ENCODE measurements around the gene PCGF3.

Gene PCGF3

GRCh38 chr4:781493-782216, 76.0 kb downstream of the PCGF3 start:
- no peaks in the 10 kb centered on the region for H3K9me3 ChIP-seq (ENCODE audit: control insufficient read depth, low read depth, low read length)
- peak overlapping the region; percentile 89 for H3K4me3 ChIP-seq (ENCODE audit: low read length)
- H3K36me3 ChIP-seq (ENCODE audit: control insufficient read depth, low read depth, low read length), result peaks cover 5% of the 10 kb centered on the region
- peak overlapping the region; percentile 91 for H3K9ac ChIP-seq (ENCODE audit: low read length)
- H3K4me1 ChIP-seq (ENCODE audit: control insufficient read depth, low read depth, low read length), result peaks cover 23% of the 10 kb centered on the region
- peaks cover 45% of the 10 kb centered on the region for H3K27me3 ChIP-seq (ENCODE audit: control insufficient read depth, insufficient read depth, low read length)
- no peak overlapping the region for H3K27ac ChIP-seq (ENCODE audit: low read length)

GRCh38 chr4:784401-785331, 79.0 kb downstream of the PCGF3 start:
- Histone ChIP-seq H3K27ac (ENCODE audit: low read length) (no peak overlapping the region), H3K27me3 (ENCODE audit: control insufficient read depth, insufficient read depth, low read length) (peaks cover 72% of the 10 kb centered on the region), H3K9ac (ENCODE audit: low read length) (no peak overlapping the region), H3K9me3 (ENCODE audit: control insufficient read depth, low read depth, low read length) (no peaks in the 10 kb centered on the region), H3K4me1 (ENCODE audit: control insufficient read depth, low read depth, low read length) (peaks cover 23% of the 10 kb centered on the region), H3K36me3 (ENCODE audit: control insufficient read depth, low read depth, low read length) (no peaks in the 10 kb centered on the region), H3K4me3 (ENCODE audit: low read length) (peak overlapping the region; percentile 27)

- peaks cover 72% of the 10 kb centered on the region for H3K27me3 ChIP-seq (ENCODE audit: control insufficient read depth, insufficient read depth, low read length)
- peaks cover 20% of the 10 kb centered on the region for H3K4me1 ChIP-seq (ENCODE audit: control insufficient read depth, low read depth, low read length)
- H3K9me3 ChIP-seq (ENCODE audit: control insufficient read depth, low read depth, low read length), result no peaks in the 10 kb centered on the region
- H3K9ac ChIP-seq (ENCODE audit: low read length), result no peak overlapping the region
- no peaks in the 10 kb centered on the region for H3K36me3 ChIP-seq (ENCODE audit: control insufficient read depth, low read depth, low read length)
- no peak overlapping the region for H3K27ac ChIP-seq (ENCODE audit: low read length)
- peak overlapping the region; percentile 27 for H3K4me3 ChIP-seq (ENCODE audit: low read length)
Measured at GRCh38 chr4:785332-786073, 79.9 kb downstream of the PCGF3 start.

- Histone ChIP-seq H3K4me3 (ENCODE audit: low read length) (no peak overlapping the region), H3K9ac (ENCODE audit: low read length) (no peak overlapping the region), H3K27me3 (ENCODE audit: control insufficient read depth, insufficient read depth, low read length) (peaks cover 72% of the 10 kb centered on the region), H3K9me3 (ENCODE audit: control insufficient read depth, low read depth, low read length) (no peaks in the 10 kb centered on the region), H3K36me3 (ENCODE audit: control insufficient read depth, low read depth, low read length) (no peaks in the 10 kb centered on the region), H3K4me1 (ENCODE audit: control insufficient read depth, low read depth, low read length) (peaks cover 17% of the 10 kb centered on the region), H3K27ac (ENCODE audit: low read length) (no peak overlapping the region)
Measured at GRCh38 chr4:786074-786741, 80.6 kb downstream of the PCGF3 start.

DNA sequence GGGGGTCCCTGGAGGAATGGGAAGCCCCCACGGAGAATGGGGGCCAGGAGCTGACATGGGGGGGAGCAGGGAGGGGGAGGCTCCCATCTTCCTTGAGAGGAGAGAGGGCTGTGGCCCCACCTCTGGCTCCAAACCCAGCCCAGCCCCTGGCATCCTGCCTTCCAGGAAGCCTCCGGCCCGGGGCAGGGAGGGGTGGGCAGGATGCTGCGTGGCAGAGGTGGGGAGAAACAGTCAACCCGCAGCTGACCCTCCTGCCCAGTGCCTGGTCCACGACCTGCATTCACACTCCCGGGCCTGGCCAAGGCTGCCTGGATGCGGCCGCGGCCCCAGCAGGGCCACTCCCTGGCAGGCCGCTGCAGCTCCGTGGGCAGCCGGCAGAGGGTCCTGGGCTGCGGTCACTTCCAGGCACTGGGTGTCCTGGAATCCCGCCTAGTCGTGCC, 81.2 kb downstream of the PCGF3 start:
- peaks cover 72% of the 10 kb centered on the region for H3K27me3 ChIP-seq (ENCODE audit: control insufficient read depth, insufficient read depth, low read length)
- H3K27ac ChIP-seq (ENCODE audit: low read length), result no peak overlapping the region
- H3K36me3 ChIP-seq (ENCODE audit: control insufficient read depth, low read depth, low read length), result no peaks in the 10 kb centered on the region
- no peak overlapping the region for H3K4me3 ChIP-seq (ENCODE audit: low read length)
- peaks cover 17% of the 10 kb centered on the region for H3K4me1 ChIP-seq (ENCODE audit: control insufficient read depth, low read depth, low read length)
- no peaks in the 10 kb centered on the region for H3K9me3 ChIP-seq (ENCODE audit: control insufficient read depth, low read depth, low read length)
- H3K9ac ChIP-seq (ENCODE audit: low read length), result no peak overlapping the region

DNA sequence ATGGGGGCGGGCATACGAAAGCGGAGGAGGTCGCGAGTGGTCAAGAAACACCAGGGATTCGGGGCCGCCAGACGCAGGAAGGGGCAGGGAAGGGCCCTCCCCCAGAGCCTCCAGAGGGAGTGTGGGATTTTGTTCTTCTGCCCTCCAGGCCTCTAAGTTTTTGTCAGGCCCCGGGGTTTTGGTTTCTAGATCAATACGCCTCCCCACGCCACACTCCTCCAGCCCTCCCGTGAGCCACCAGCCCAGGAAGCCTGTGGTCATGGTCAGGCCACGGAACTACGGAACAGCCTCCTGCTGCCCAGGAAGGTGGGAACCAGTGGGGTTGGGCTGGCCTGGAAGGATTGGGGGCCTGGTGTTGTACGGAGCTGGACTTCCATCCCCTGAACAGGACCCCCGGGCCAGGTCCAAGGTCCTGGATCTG, 81.9 kb downstream of the PCGF3 start:
- no peaks in the 10 kb centered on the region for H3K36me3 ChIP-seq (ENCODE audit: control insufficient read depth, low read depth, low read length)
- H3K27me3 ChIP-seq (ENCODE audit: control insufficient read depth, insufficient read depth, low read length), result peaks cover 69% of the 10 kb centered on the region
- H3K27ac ChIP-seq (ENCODE audit: low read length), result no peak overlapping the region
- no peak overlapping the region for H3K4me3 ChIP-seq (ENCODE audit: low read length)
- H3K4me1 ChIP-seq (ENCODE audit: control insufficient read depth, low read depth, low read length), result peaks cover 12% of the 10 kb centered on the region
- no peak overlapping the region for H3K9ac ChIP-seq (ENCODE audit: low read length)
- no peaks in the 10 kb centered on the region for H3K9me3 ChIP-seq (ENCODE audit: control insufficient read depth, low read depth, low read length)

DNA sequence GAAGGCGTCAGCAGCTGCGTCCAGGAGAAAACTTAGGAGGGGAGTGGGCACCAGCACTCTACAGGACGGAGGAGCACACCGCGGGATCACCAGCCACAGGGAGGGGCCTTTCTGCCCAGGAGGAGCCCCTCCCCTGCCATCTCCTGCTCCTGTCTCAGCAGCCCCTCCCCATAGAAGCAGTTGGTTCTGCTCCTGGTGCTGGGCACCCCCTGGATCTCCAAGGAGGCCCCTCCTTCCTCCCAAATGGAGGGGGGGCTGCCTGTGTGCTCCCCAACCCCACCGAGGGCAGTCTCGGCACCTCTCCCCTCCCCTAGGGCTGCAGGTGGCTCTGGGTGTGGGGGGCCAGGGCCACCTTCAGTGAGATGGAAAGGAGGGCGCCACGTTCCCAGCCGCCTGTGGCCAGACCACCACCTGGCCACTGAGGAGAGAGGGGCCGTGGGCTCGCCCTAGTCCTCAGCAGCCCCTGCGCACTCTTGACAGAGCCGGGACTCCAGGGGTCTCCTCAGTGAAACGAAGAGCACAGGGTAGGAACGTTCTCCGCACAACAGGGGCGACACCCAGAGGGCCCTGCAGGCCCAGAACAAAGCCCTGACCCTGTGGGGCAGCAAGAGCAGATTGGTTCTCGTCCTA, 82.5 kb downstream of the PCGF3 start:
- Histone ChIP-seq H3K9me3 (ENCODE audit: control insufficient read depth, low read depth, low read length) (no peaks in the 10 kb centered on the region), H3K4me3 (ENCODE audit: low read length) (no peak overlapping the region), H3K27me3 (ENCODE audit: control insufficient read depth, insufficient read depth, low read length) (peaks cover 69% of the 10 kb centered on the region), H3K9ac (ENCODE audit: low read length) (no peak overlapping the region), H3K4me1 (ENCODE audit: control insufficient read depth, low read depth, low read length) (peaks cover 12% of the 10 kb centered on the region), H3K36me3 (ENCODE audit: control insufficient read depth, low read depth, low read length) (no peaks in the 10 kb centered on the region), H3K27ac (ENCODE audit: low read length) (no peak overlapping the region)

GRCh38 chr4:788636-789297, 83.1 kb downstream of the PCGF3 start:
- Histone ChIP-seq H3K4me1 (ENCODE audit: control insufficient read depth, low read depth, low read length) (peaks cover 12% of the 10 kb centered on the region), H3K9me3 (ENCODE audit: control insufficient read depth, low read depth, low read length) (no peaks in the 10 kb centered on the region), H3K27me3 (ENCODE audit: control insufficient read depth, insufficient read depth, low read length) (peaks cover 69% of the 10 kb centered on the region), H3K4me3 (ENCODE audit: low read length) (no peak overlapping the region), H3K9ac (ENCODE audit: low read length) (no peak overlapping the region), H3K27ac (ENCODE audit: low read length) (no peak overlapping the region), H3K36me3 (ENCODE audit: control insufficient read depth, low read depth, low read length) (no peaks in the 10 kb centered on the region)

- H3K36me3 ChIP-seq (ENCODE audit: control insufficient read depth, low read depth, low read length), result no peaks in the 10 kb centered on the region
- H3K9ac ChIP-seq (ENCODE audit: low read length), result no peak overlapping the region
- H3K4me3 ChIP-seq (ENCODE audit: low read length), result no peak overlapping the region
- H3K9me3 ChIP-seq (ENCODE audit: control insufficient read depth, low read depth, low read length), result no peaks in the 10 kb centered on the region
- H3K27me3 ChIP-seq (ENCODE audit: control insufficient read depth, insufficient read depth, low read length), result peaks cover 69% of the 10 kb centered on the region
- H3K27ac ChIP-seq (ENCODE audit: low read length), result no peak overlapping the region
- H3K4me1 ChIP-seq (ENCODE audit: control insufficient read depth, low read depth, low read length), result peaks cover 10% of the 10 kb centered on the region
Measured at GRCh38 chr4:789571-790465, 84.2 kb downstream of the PCGF3 start.

GRCh38 chr4:790466-790820, 84.8 kb downstream of the PCGF3 start:
- Histone ChIP-seq H3K27ac (ENCODE audit: low read length) (no peak overlapping the region), H3K4me1 (ENCODE audit: control insufficient read depth, low read depth, low read length) (peaks cover 4% of the 10 kb centered on the region), H3K4me3 (ENCODE audit: low read length) (no peak overlapping the region), H3K36me3 (ENCODE audit: control insufficient read depth, low read depth, low read length) (no peaks in the 10 kb centered on the region), H3K9me3 (ENCODE audit: control insufficient read depth, low read depth, low read length) (no peaks in the 10 kb centered on the region), H3K9ac (ENCODE audit: low read length) (no peak overlapping the region), H3K27me3 (ENCODE audit: control insufficient read depth, insufficient read depth, low read length) (peaks cover 69% of the 10 kb centered on the region)
